OCI-LY3 (cell line): ENCODE measurements around the gene TYSND1.
"Not testable (repeated sequence)": the region's sequence is repeated elsewhere in the genome, so short reads cannot be mapped to it uniquely, and the experiment has no call there.

Experiments used
- H2AFZ ChIP-seq: fragments of 200-600, 300-600 bp; shearing (Covaris generic); 2 replicates; pipeline ENCODE4 v1.6.0; 2014; ENCODE audit warnings: antibody characterized with exemption, low read depth, low read length
- H3K27ac ChIP-seq: fragments of 200-600, 300-600 bp; sonication (generic); 2 replicates; pipeline ENCODE4 v1.5.1; 2014; ENCODE audit warnings: mild to moderate bottlenecking, low read length, moderate library complexity, mixed read lengths
- H3K27me3 ChIP-seq: fragments of 200-600, 300-600 bp; sonication (generic); 2 replicates; pipeline ENCODE4 v1.6.1; 2014; ENCODE audit warnings: low read depth, low read length, mixed read lengths
- H3K36me3 ChIP-seq: fragments of 200-600, 300-600 bp; sonication (generic); replicated peaks from 2 replicates; pipeline ENCODE3; 2014; ENCODE audit warnings: low read depth, low read length, mixed read lengths
- H3K4me1 ChIP-seq: fragments of 300-600, 200-600 bp; sonication (generic); 2 replicates; pipeline ENCODE4 v1.6.1; 2014; ENCODE audit warnings: low read length, mixed read lengths
- H3K4me2 ChIP-seq: fragments of 200-600, 300-600 bp; sonication (generic); 2 replicates; pipeline ENCODE4 v1.6.1; 2014; ENCODE audit warnings: low read length, mixed read lengths
- H3K4me3 ChIP-seq: fragments of 300-600, 200-600 bp; sonication (generic); 2 replicates; pipeline ENCODE4 v1.5.1; 2014; ENCODE audit warnings: antibody characterized with exemption, mild to moderate bottlenecking, low read length, moderate library complexity
- H3K79me2 ChIP-seq: fragments of 300-600, 200-600 bp; shearing (Covaris generic); 2 replicates; pipeline ENCODE4 v1.6.1; 2014; ENCODE audit warnings: mild to moderate bottlenecking, low read length, mixed read lengths
- H3K9ac ChIP-seq: fragments of 300-600, 200-600 bp; shearing (Covaris generic); 2 replicates; pipeline ENCODE4 v1.6.0; 2014; ENCODE audit warnings: mild to moderate bottlenecking, low read length, moderate library complexity
- H3K9me3 ChIP-seq: fragments of 200-600, 300-600 bp; shearing (Covaris generic); 2 replicates; pipeline ENCODE4 v1.6.1; 2014; ENCODE audit warnings: low read length, mixed read lengths; ENCODE audit not compliant: insufficient read depth
- H4K20me1 ChIP-seq: fragments of 200-600, 300-600 bp; sonication (generic); 2 replicates; pipeline ENCODE4 v1.6.1; 2016; ENCODE audit warnings: low read length, mixed read lengths; ENCODE audit not compliant: insufficient read depth
- CTCF ChIP-seq: fragments of 200-600, 300-600 bp; sonication (generic); IDR thresholded peaks from 2 replicates; pipeline ENCODE4 v1.5.1; 2014; ENCODE audit warnings: antibody characterized with exemption, low read length, low read depth
- EZH2phosphoT487 ChIP-seq: fragments of 200-600 bp; shearing (Covaris generic); IDR thresholded peaks from 2 replicates; pipeline ENCODE4 v1.6.1; 2018; ENCODE audit warnings: antibody characterized with exemption, mixed run types, low read depth

The TYSND1 gene

GRCh38 chr10:70160798-70161197, 14.3 kb upstream of the TYSND1 start:
- Histone ChIP-seq H3K36me3 (peaks cover 18% of the 10 kb centered on the region), H3K9ac (no peak overlapping the region), H3K9me3 (no peaks in the 10 kb centered on the region), H3K27ac (no peak overlapping the region), H4K20me1 (peaks cover 35% of the 10 kb centered on the region), H3K4me3 (no peak overlapping the region), H3K4me1 (peaks cover 12% of the 10 kb centered on the region), H2AFZ (no peak overlapping the region), H3K27me3 (no peaks in the 10 kb centered on the region), H3K79me2 (peaks cover 47% of the 10 kb centered on the region), H3K4me2 (no peak overlapping the region)
- TF ChIP-seq CTCF (no peak), EZH2phosphoT487 (no peak)

GRCh38 chr10:70159366-70159765, 12.9 kb upstream of the TYSND1 start:
- H3K79me2 ChIP-seq = peaks cover 34% of the 10 kb centered on the region
- H3K27ac ChIP-seq, H3K4me2 ChIP-seq, H2AFZ ChIP-seq, H3K9me3 ChIP-seq, H3K4me3 ChIP-seq, H3K27me3 ChIP-seq, H3K9ac ChIP-seq: not testable (repeated sequence)
- peaks cover 29% of the 10 kb centered on the region for H4K20me1 ChIP-seq
- H3K4me1 ChIP-seq = peaks cover 12% of the 10 kb centered on the region
- peaks cover 29% of the 10 kb centered on the region for H3K36me3 ChIP-seq

- Histone ChIP-seq H3K36me3 (peaks cover 35% of the 10 kb centered on the region), H3K27me3 (no peaks in the 10 kb centered on the region), H3K27ac (no peak overlapping the region), H3K9me3 (no peaks in the 10 kb centered on the region), H3K4me1 (peaks cover 6% of the 10 kb centered on the region), H3K79me2 (peaks cover 22% of the 10 kb centered on the region), H3K9ac (no peak overlapping the region), H3K4me2 (no peak overlapping the region), H3K4me3 (no peak overlapping the region), H2AFZ (no peak overlapping the region), H4K20me1 (peaks cover 16% of the 10 kb centered on the region)
- TF ChIP-seq EZH2phosphoT487 (no peak), CTCF (no peak)
Measured at GRCh38 chr10:70158113-70158512, 11.6 kb upstream of the TYSND1 start.

GRCh38 chr10:70155255-70155838, 8.8 kb upstream of the TYSND1 start:
- no peak overlapping the region for H3K27ac ChIP-seq
- H3K4me1 ChIP-seq = no peaks in the 10 kb centered on the region
- TF ChIP-seq CTCF (no peak), EZH2phosphoT487 (no peak)
- no peaks in the 10 kb centered on the region for H3K9me3 ChIP-seq
- no peak overlapping the region for H3K4me2 ChIP-seq
- H3K9ac ChIP-seq = no peak overlapping the region
- no peaks in the 10 kb centered on the region for H3K27me3 ChIP-seq
- no peaks in the 10 kb centered on the region for H4K20me1 ChIP-seq
- H3K79me2 ChIP-seq = no peaks in the 10 kb centered on the region
- H3K4me3 ChIP-seq = no peak overlapping the region
- H3K36me3 ChIP-seq = peaks cover 37% of the 10 kb centered on the region
- no peak overlapping the region for H2AFZ ChIP-seq
